Measurements from ENCODE around the gene C12orf75.

C12orf75 gene

GRCh38 chr12:105396983-105397382, 66.5 kb downstream of the C12orf75 start:
- in situ Hi-C loops (cut with MboI; ENCODE audit: low sequenced_read_pairs, unreplicated experiment): no loop called here
- no peak for DNase-seq (ENCODE audit: low spot score)
- TF ChIP-seq, protein P1, sequence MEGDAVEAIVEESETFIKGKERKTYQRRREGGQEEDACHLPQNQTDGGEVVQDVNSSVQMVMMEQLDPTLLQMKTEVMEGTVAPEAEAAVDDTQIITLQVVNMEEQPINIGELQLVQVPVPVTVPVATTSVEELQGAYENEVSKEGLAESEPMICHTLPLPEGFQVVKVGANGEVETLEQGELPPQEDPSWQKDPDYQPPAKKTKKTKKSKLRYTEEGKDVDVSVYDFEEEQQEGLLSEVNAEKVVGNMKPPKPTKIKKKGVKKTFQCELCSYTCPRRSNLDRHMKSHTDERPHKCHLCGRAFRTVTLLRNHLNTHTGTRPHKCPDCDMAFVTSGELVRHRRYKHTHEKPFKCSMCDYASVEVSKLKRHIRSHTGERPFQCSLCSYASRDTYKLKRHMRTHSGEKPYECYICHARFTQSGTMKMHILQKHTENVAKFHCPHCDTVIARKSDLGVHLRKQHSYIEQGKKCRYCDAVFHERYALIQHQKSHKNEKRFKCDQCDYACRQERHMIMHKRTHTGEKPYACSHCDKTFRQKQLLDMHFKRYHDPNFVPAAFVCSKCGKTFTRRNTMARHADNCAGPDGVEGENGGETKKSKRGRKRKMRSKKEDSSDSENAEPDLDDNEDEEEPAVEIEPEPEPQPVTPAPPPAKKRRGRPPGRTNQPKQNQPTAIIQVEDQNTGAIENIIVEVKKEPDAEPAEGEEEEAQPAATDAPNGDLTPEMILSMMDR (IDR thresholded peaks at IDR 0.05; ENCODE audit: borderline replicate concordance, control extremely low read depth, extremely low read depth, insufficient read depth, missing control alignments): no peak

GRCh38 chr12:105398930-105399329, 68.4 kb downstream of the C12orf75 start:
- in situ Hi-C loops (cut with MboI; ENCODE audit: low sequenced_read_pairs, unreplicated experiment): no loop called here
- TF ChIP-seq, protein P1 (IDR thresholded peaks at IDR 0.05; ENCODE audit: borderline replicate concordance, control extremely low read depth, extremely low read depth, insufficient read depth, missing control alignments): no peak
- no peak for DNase-seq (ENCODE audit: low spot score)

DNA sequence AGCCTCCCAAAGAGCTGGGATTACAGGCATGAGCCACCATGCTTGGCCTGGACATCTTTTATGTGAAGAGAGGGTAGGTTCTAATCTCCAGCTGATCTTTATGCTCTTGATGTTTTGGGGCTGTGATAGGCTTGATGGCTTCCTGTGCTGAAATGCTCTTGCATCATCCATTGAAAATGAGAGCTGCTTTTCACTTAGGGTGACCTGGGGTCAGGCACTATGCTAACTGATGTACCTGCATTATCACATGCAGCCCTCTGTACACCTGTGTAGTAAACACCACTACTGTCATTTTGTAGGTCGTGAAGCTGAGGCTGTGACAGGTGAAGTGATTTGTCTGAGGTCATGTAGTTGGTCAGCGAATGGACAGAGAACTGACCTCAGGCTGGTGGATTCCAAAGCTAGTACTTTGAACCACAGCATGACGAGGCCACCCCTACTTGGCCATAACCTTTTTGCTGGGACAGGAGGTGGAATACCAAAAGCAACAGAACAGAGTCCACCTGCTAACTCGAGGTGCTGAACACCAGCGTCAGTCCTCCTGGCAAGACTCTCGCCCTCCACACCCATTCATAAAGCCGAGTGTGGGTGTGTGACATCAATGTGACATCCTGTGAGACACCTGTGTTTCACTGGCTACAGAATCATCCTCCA, 69.1 kb downstream of the C12orf75 start:
- TF ChIP-seq, protein P1 (IDR thresholded peaks at IDR 0.05; ENCODE audit: borderline replicate concordance, control extremely low read depth, extremely low read depth, insufficient read depth, missing control alignments): no peak
- in situ Hi-C loops (cut with MboI; ENCODE audit: low sequenced_read_pairs, unreplicated experiment): no loop called here
- no peak for DNase-seq (ENCODE audit: low spot score)

- in situ Hi-C loops (cut with MboI; ENCODE audit: low sequenced_read_pairs, unreplicated experiment): no loop called here
- no peak for DNase-seq (ENCODE audit: low spot score)
- TF ChIP-seq, protein P1 (IDR thresholded peaks at IDR 0.05; ENCODE audit: borderline replicate concordance, control extremely low read depth, extremely low read depth, insufficient read depth, missing control alignments): no peak
Observed at GRCh38 chr12:105400227-105400626, 69.7 kb downstream of the C12orf75 start.

DNA sequence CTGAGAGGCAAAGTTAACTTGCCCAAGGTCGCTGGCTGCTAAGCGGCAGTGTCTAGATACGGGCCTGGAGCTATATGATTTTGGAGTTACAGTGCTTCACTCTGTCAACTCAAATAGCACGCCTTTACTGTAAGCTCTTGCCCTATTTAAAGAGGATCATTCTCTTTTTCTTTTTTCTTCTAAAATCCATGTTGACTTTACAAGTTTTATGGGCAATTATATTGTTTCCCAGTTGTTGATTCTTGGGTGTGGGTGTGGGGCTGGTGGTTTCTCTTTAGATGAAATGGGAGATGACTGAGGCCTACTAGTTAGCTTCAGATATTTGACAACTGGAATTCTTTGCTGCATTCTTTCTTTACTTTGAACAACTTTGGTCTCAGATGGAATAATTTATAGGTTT, 70.7 kb downstream of the C12orf75 start:
- in situ Hi-C loops (cut with MboI; ENCODE audit: low sequenced_read_pairs, unreplicated experiment): no loop called here
- no peak for DNase-seq (ENCODE audit: low spot score)
- TF ChIP-seq, protein P1 (IDR thresholded peaks at IDR 0.05; ENCODE audit: borderline replicate concordance, control extremely low read depth, extremely low read depth, insufficient read depth, missing control alignments): no peak

DNA sequence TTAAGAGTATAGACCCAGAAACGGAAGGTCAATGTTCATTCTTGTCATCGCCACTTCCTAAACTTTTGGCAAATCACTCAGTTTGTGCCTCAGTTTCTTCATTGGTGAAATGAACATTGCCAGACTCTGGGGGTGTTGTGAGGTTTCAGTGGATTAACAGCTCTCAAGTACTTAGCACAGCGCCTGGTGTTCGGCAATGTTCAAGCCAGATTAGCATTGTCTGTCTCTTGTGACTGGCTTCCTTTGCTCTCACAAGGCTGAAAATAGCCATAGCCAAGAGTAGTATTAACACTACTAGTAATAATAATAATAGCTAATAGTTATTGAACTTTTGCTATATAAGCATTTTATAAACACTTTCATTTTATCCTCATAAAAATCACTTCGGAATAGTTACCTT, 71.9 kb downstream of the C12orf75 start:
- no peak for DNase-seq (ENCODE audit: low spot score)
- in situ Hi-C loops (cut with MboI; ENCODE audit: low sequenced_read_pairs, unreplicated experiment): no loop called here
- TF ChIP-seq, protein P1 (IDR thresholded peaks at IDR 0.05; ENCODE audit: borderline replicate concordance, control extremely low read depth, extremely low read depth, insufficient read depth, missing control alignments): no peak
